ENCODE data around the gene SMPD1. TPM values are rescaled to one million over a fixed set of nuclear protein-coding genes. Genes with fewer than 3 reads are reported as not detected.

SMPD1 gene
- polyA plus RNA-seq (ENCODE audit: insufficient read length in 10 of 10): 10 to 100 TPM; 21.8 to 26.7 (median 24.5) TPM
- long read RNA-seq, donor 1, partial matches to known transcripts: 0 of 3 reads
- long read RNA-seq, donor 1, other reads (novel, unspliced or antisense): 0 of 3 reads
- long read RNA-seq, donor 2, partial matches to known transcripts: 0 of 4 reads
- long read RNA-seq, donor 2, other reads (novel, unspliced or antisense): 0 of 4 reads
- long read RNA-seq, donor 3: 0 reads
- long read RNA-seq, donor 4, partial matches to known transcripts: 0 of 5 reads
- long read RNA-seq, donor 4, other reads (novel, unspliced or antisense): 0 of 5 reads
- long read RNA-seq, donor 5, transcript SMPD1-201 (6 exons, 2,452 nt): major isoform, 10 of 17 reads
- long read RNA-seq, donor 5, partial matches to known transcripts: 7 of 17 reads
- long read RNA-seq, donor 5, other reads (novel, unspliced or antisense): 0 of 17 reads
- long read RNA-seq, donor 6, transcript SMPD1-201 (6 exons, 2,452 nt): major isoform, 10 of 10 reads
- long read RNA-seq, donor 6, partial matches to known transcripts: 0 of 10 reads
- long read RNA-seq, donor 6, other reads (novel, unspliced or antisense): 0 of 10 reads
- long read RNA-seq, donor 7, transcript SMPD1-201 (6 exons, 2,452 nt): major isoform, 5 of 5 reads
- long read RNA-seq, donor 7, partial matches to known transcripts: 0 of 5 reads
- long read RNA-seq, donor 7, other reads (novel, unspliced or antisense): 0 of 5 reads
- long read RNA-seq, donor 8, partial matches to known transcripts: 0 of 2 reads
- long read RNA-seq, donor 8, other reads (novel, unspliced or antisense): 0 of 2 reads
- long read RNA-seq, donor 9, partial matches to known transcripts: 0 of 3 reads
- long read RNA-seq, donor 9, other reads (novel, unspliced or antisense): 0 of 3 reads

- peak; percentile 88 to 95 (median 92) for DNase-seq
Measured at GRCh38 chr11:6389905-6390717, at the start of gene SMPD1. SMPD1 (plus strand) TSS chr11:6390474; CDS start chr11:6390599, 125 bp downstream.

DNA sequence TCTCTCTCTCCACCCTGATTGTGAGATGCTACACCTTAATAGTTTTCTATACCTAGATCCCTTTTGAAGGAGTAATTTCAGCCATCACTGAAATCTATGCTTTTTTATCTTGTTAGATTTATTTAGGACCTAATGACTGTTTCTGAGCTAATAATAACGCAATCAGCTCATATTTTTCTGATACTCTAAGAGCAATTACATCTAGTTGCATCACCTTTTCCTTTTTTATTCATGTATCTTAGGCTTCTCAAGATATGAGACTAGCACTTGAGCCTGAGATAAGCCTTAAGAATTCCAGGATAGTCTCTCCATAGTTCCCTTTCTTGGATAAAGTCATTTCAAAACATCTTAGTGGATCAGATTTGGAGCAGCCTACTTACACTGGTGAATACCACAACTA lies 44.9 kb upstream of the SMPD1 start:
- DNase-seq: no peak

- no peak for DNase-seq
Measured at GRCh38 chr11:6350043-6350442, 40.2 kb upstream of the SMPD1 start.

DNA sequence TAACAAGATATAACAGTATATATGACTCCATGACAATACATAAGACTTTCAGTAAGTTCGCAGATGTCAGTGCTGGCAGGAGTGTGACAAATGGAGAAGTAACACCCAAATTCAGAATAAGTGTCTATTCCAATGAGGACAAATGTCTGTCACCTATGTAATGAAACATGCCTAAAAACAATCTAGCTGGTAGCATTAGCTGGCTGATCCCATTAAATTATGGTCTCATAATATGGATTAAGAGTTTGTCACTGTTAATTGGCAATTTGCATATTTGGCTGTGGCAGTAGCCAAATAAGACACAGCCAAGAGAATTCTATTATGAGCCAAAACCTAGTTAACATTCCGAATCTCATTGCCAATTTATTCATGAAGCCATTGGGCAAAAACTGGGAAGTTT lies 39.8 kb upstream of the SMPD1 start:
- no peak for DNase-seq

- DNase-seq: no peak
Measured at GRCh38 chr11:6351782-6352382, 38.4 kb upstream of the SMPD1 start.

GRCh38 chr11:6353367-6353987 lies 36.8 kb upstream of the SMPD1 start:
- DNase-seq: peak; percentile 38 to 71 (median 41)

DNA sequence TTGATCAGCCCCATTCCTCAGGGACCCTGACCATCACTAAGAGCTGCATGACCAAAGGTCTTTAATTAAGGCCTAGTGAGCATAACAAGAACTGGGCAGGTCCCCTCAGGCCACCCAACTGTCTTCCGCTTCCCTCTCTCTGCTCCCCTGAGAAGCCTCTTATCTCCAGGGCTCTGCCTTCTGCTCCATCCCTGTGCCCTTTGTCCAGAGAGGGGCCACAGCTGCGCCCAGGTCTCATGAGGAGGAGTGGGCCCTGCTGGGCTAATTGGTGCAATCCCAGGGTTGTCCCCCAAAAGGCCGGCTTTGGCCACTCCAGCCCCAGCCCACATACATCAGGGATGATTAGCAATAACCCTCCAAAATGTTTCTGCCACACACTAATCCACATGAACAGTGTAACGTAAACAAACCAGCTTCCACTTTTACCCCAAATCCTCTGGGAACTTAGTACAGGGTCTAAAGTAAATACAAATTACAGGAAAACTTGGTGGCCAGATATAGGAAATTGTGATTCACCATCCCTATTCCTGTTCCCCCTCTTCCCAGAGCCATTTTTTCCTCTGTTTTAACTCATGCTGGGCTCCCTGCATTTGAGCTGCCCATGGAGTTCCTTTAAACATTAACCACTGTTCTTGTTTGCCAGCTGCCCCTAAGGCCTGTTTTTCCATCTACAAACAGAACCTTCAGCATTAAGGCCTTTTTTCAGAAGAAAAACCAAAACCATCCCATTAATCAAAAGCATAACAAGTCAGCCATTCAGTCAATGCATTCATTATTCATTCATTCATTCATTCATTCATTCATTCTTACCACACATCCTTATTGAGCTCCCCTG lies 35.4 kb upstream of the SMPD1 start:
- no peak for DNase-seq

GRCh38 chr11:6356503-6357055 lies 33.7 kb upstream of the SMPD1 start:
- no peak for DNase-seq

DNA sequence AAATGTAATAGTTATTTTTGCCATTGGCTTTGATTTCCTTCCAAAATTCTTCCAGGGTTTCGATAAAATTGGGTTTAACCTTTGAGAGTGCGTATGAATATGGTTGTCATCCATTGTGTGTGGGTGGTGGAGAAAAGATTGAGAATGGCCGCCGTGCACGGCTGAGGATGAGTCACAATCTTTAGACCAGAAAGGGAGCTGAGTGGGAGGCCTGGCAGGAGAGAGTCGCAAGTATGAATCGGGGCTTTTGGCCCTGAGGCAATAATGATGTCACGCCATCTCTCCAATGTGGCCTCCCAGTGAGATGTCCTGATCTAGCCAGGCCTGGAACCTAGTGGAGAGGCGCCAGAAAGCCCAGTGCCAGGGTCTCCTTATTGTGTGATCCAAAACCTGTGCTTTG lies 33.1 kb upstream of the SMPD1 start:
- peak; percentile 24 to 36 (median 35) for DNase-seq

GRCh38 chr11:6360183-6360582 lies 30.1 kb upstream of the SMPD1 start:
- DNase-seq: no peak

DNA sequence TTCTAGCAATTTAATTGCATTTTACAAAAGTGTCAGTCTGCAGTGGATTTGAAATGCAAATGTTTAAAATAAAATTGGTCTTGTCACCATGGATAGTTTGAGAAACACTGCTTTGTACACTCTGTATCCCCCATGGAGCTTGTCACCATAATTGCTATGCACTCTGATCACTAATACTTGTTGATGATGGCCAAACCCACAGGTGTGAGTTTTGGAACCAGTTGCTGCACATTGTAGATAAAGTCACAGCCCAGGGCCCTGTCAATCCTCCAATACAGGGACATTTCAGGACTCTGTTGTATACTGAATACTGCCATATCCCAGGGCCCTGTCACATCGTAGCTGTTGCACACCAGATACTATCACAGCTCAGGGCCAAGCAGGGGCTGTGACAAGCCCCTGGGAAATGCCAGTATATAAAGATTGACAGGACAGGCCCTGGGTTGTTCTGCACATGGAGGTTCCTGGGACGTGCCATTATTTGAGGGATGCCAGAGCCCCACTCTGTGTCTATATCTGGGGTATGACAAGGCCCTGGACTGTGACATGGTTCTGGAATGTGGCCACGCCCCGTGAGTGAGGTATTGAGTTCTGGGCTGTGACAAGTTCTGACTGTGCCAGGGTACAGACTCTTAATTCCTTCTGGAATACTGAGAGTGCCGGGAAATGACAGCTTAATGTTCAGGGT lies 27.9 kb upstream of the SMPD1 start:
- peak in 2 of 3 donors; percentile 25 to 40 for DNase-seq

- DNase-seq: peak; percentile 69 to 80 (median 69)
Measured at GRCh38 chr11:6362873-6363678, 27.2 kb upstream of the SMPD1 start.

- no peak for DNase-seq
Measured at GRCh38 chr11:6365659-6366058, 24.6 kb upstream of the SMPD1 start.

- DNase-seq: no peak
Measured at GRCh38 chr11:6371825-6372224, 18.4 kb upstream of the SMPD1 start.

DNA sequence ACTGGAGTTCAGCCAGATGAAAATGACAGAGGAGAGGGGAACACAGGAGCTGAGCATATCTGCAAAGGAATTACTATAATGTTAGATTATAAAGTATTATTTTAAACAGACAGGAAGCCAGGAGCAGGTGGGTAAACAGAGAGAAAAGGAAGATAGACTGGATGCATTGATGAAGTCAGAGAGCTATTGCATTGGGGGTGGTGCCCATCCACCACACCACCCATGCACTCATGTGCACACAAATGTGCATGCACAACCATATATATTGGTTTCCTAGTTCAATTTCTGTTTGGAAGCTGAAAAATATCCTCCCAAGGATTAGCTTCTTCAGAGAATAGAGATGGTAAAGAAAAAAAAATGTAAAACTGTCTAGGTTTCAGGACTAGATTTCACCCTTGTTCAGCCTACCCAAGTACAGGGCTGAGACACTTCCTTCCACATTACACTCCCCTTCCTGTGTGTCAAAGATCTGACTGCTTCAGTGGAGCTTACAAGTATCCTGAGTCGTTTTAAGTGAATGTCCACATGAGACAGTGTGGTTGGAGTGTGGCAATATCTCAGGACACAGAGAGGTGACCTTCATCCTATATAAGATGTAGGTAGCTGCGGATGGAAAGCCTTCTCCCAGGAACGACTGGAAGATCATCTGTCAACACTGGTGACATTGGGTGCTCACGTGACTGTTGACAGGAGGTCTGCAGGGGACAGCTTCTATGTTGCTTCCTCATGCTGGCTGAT lies 12.2 kb upstream of the SMPD1 start:
- DNase-seq: no peak

DNA sequence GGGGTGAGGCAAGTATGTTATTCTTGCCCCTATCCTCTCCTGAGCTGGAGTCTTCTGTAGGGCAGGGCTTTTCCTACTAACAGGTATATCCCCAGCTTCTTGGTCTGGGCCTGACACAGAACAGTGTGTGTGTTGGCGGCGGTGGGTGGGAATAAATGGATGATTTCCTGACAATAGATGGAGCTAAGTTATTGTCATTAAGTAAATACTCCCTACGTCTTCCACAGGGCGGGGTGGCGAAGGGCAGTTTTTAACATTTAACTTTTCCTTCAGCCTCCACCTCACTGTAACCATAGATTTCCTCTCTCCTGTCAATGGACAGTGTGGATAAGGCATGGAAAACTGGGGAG lies 11.7 kb upstream of the SMPD1 start:
- DNase-seq: no peak

- DNase-seq: no peak
Measured at GRCh38 chr11:6385046-6385777, 5.1 kb upstream of the SMPD1 start.

All from muscle of back (tissue), 13 donors.